GM19035 (cell line): ENCODE measurements around the gene OOSP2.

ENCODE experiments used
- ATAC-seq: cut with Tn5 transposase; IDR thresholded peaks from one replicate; pipeline ENCODE4 v1.9.1; 2021; ENCODE audit not compliant: unreplicated experiment

OOSP2 gene

GRCh38 chr11:60077981-60078380 lies 37.8 kb downstream of the OOSP2 start:
- ATAC-seq, result no peak

DNA sequence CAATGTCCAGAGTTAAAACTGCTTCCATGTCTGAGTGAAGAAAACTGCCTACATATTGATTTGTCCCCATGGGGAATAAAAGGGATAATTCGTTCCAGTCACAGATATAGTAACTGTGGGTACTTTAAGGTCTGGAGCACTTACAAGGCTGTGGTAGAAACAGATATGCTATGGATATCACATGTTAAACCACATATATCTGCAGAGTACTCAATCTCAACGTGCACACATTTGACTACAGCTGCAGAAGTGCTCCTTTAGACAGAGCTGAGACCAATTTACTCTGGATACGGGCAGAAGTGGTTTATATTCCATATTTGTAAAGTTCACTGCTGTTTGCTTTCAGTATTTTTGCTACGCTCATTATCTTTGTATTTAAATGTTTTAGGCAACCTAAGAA lies 38.5 kb downstream of the OOSP2 start:
- ATAC-seq, result no peak

- ATAC-seq, result no peak
Observed at GRCh38 chr11:60080535-60080934, 40.3 kb downstream of the OOSP2 start.

- no peak for ATAC-seq
Observed at GRCh38 chr11:60084631-60085273, 44.5 kb downstream of the OOSP2 start.

DNA sequence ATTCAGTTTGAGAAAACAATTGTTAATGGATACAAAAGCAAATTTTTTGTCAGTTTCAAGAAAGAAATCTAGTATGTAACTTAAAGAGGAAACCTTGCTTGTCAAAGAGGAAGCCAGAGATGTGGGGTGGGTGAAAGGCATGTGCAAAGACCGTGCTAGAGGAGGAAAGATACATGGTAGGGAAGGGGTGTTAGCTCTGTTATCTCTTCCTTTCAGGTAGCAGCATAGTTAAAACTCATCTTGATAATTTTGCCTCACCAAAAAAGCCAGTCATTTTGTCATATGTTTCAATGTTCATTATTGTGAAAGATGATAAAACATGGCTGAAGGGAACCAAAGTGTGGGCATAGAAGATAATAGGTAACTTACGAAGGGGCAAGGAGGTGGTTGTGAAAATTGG lies 45.7 kb downstream of the OOSP2 start:
- ATAC-seq, result no peak

GRCh38 chr11:60087239-60087638 lies 47.0 kb downstream of the OOSP2 start:
- no peak for ATAC-seq

- no peak for ATAC-seq
Observed at GRCh38 chr11:60088364-60088763, 48.2 kb downstream of the OOSP2 start, which contains the start of gene MS4A2. Gene MS4A2 (plus strand): TSS chr11:60088664. CDS start chr11:60088766, 102 bp downstream.

DNA sequence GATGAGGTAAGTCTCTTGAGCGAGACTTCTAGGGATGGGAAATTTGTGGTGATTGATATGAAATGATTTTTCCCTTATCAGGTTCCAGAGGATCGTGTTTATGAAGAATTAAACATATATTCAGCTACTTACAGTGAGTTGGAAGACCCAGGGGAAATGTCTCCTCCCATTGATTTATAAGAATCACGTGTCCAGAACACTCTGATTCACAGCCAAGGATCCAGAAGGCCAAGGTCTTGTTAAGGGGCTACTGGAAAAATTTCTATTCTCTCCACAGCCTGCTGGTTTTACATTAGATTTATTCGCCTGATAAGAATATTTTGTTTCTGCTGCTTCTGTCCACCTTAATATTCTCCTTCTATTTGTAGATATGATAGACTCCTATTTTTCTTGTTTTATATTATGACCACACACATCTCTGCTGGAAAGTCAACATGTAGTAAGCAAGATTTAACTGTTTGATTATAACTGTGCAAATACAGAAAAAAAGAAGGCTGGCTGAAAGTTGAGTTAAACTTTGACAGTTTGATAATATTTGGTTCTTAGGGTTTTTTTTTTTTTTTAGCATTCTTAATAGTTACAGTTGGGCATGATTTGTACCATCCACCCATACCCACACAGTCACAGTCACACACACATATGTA lies 55.4 kb downstream of the OOSP2 start:
- no peak for ATAC-seq

DNA sequence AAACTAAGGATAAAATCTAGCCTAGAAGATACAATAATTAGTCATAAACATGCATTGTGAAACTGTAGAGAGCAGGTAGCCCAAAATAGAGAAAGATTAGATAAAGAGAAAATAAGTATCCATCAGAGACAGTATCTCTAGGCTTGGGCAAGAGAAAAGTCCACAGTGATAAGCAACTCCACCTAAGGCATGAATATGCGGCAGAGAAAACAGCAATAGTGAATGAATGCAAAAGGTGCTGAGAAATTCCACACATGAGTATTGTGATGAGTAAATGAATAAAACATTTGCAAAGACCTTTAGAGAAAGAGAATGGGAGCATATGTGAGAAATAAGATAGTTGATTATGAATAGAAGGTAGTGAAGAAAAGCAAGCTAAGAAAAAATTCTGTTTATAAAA lies 57.0 kb downstream of the OOSP2 start:
- no peak for ATAC-seq
